T-helper 1 cell (primary cell): Measurements from ENCODE around the gene GNLY.
A peak's percentile ranks its signal among the peaks of the same experiment; 100 is the strongest.
"Not testable (repeated sequence)": the region's sequence is repeated elsewhere in the genome, so short reads cannot be mapped to it uniquely, and the experiment has no call there.

Experiments used
- DNase-seq, 5 donors: peaks; one replicate each; pipeline ENCODE4 v3.0.0-alpha.2; 2012 to 2020
- total RNA-seq, 4 donors: gene quantifications; one replicate each; lab custom pipeline; 2026; lab: John Stamatoyannopoulos, UW

Gene GNLY
- total RNA-seq: 4.7 to 38.8 (median 13.7) reads per million in 4 donors

GRCh38 chr2:85694052-85695025, at the start of gene GNLY:
Gene GNLY (plus strand): TSS chr2:85694358. CDS start chr2:85694419, 61 bp downstream.
- DNase-seq: no peak

GRCh38 chr2:85644909-85645308, 49.2 kb upstream of the GNLY start:
- DNase-seq: no peak

- no peak for DNase-seq
Observed at GRCh38 chr2:85646166-85646565, 48.0 kb upstream of the GNLY start.

- DNase-seq: no peak
Observed at GRCh38 chr2:85647823-85648526, 46.2 kb upstream of the GNLY start.

GRCh38 chr2:85648619-85649018, 45.5 kb upstream of the GNLY start:
- DNase-seq: peak in 1 of 5 donors; percentile 26

- DNase-seq: no peak
Observed at GRCh38 chr2:85649201-85650190, 44.7 kb upstream of the GNLY start.

- DNase-seq: no peak
Observed at GRCh38 chr2:85650456-85650855, 43.7 kb upstream of the GNLY start.

GRCh38 chr2:85651097-85651496, 43.1 kb upstream of the GNLY start:
- DNase-seq: no peak

- no peak for DNase-seq
Observed at GRCh38 chr2:85652056-85652455, 42.1 kb upstream of the GNLY start.

GRCh38 chr2:85653996-85654395, 40.2 kb upstream of the GNLY start:
- DNase-seq: no peak

GRCh38 chr2:85655961-85656417, 38.2 kb upstream of the GNLY start:
- no peak for DNase-seq

- DNase-seq: no peak
Observed at GRCh38 chr2:85656468-85656867, 37.7 kb upstream of the GNLY start.

- DNase-seq: not testable (repeated sequence)
Observed at GRCh38 chr2:85657399-85657798, 36.8 kb upstream of the GNLY start.

- DNase-seq: no peak
Observed at GRCh38 chr2:85659324-85659981, 34.7 kb upstream of the GNLY start.

GRCh38 chr2:85660301-85660700, 33.9 kb upstream of the GNLY start:
- not testable (repeated sequence) for DNase-seq

- DNase-seq: no peak
Observed at GRCh38 chr2:85660725-85661124, 33.4 kb upstream of the GNLY start.

GRCh38 chr2:85661139-85661858, 32.9 kb upstream of the GNLY start:
- DNase-seq: no peak

- no peak for DNase-seq
Observed at GRCh38 chr2:85662899-85663593, 31.1 kb upstream of the GNLY start.

GRCh38 chr2:85663594-85664565, 30.3 kb upstream of the GNLY start:
- DNase-seq: no peak
